ENCODE results near the gene PIGO. TPM values are rescaled to one million over a fixed set of nuclear protein-coding genes. Genes with fewer than 3 reads are reported as not detected.

PIGO gene
- total RNA-seq, 1 experiment from 2014 or later, result 33.4 TPM

DNA sequence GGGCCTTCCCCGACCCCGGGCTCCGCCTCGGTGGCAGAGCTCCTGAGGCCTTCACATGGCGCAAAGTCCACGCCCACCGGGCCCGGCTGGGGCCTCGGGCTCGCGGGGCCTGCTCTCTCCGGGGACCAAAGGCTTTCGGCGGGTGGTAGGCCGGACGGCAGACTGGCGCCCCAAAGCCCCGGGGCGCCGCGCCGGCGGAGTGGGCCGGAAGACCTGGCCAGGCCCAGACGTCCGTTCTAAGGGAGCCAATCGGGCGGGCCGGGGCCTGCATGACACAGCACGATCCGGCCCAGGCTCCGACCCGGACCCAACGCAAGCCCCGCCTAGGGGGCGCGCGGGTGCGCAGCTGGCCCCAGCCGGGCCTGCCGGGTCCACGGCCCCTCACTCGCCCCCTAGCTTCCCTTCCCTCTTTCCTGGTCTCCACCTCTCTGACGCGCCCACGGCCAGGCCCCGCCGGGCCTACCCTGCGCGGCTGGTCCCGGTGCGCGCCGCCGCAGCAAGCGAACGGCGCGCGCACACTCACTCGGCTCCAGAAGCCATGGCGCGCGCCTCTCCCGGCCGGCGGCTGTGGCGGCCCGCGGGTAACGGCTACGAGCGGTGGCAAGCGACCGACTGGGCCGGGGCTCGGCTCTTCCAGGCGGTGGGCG is 24.5 kb downstream of the PIGO start:
- peak; percentile 75 for DNase-seq (ENCODE audit: low spot score)

DNA sequence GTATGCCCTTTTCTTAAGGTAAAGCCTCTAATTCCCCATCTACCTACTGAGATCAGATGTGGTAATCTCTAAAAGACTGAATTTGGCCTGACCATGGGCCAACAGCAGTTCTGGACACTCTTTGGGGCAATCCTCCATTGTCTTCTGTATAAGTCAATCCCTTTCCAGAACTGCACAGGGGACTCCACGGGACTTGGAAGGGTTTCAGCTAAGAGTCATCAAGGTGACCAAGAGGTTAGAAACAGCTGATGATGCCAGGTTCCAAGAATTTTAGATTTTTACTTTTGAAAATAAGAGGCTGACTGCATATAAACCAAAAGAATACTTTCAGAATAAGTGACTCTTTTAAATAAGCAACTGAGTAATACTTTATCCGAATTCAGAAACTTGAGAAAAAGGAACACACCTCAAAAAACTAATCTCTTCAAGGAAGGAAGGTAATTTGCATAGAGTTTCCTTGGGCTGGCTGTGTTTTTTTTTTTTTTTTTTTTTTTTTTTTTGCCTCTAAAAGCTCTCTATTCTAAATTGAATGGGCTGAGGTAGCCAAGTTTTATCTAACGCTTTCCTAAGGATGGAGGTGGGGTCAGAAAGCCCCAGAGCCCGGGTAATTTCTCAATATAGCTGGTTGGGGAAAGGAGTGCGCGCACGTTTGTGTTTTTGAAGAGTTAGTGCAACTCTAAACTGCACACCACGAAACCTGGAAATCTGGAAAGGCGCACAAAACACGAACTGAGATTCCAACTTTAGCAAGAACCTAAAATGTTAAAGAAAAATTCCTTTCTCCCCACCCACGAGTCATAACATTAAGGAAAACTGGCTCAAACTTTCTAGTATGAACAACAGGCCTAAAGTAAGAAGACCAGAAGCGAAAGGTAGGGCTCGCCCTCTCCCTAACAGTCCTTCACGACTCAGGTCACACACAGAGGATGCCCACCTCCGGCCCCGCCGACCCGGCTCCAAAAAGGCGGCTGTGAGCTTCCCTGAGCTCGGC is 25.3 kb downstream of the PIGO start:
- peak; percentile 9 for DNase-seq (ENCODE audit: low spot score)

DNA sequence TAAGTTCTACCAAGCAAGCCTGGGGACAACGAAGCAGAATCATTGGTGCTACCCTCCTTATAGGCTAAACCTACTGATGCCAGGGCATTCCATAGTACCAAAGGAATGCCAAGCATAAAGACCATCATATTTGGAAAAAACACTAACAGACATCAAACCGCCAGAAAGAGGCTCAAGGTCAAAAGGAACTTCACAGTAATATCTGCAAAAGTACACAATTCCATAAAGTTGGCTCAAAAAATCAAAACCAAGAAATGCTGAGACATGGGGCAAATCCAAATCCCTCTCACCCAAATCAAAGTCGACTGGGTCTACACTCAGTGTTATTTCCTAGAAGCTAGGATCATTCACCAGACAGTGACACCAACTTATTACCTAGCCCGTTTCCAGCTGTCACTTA is 27.4 kb downstream of the PIGO start:
- DNase-seq (ENCODE audit: low spot score), result no peak

DNA sequence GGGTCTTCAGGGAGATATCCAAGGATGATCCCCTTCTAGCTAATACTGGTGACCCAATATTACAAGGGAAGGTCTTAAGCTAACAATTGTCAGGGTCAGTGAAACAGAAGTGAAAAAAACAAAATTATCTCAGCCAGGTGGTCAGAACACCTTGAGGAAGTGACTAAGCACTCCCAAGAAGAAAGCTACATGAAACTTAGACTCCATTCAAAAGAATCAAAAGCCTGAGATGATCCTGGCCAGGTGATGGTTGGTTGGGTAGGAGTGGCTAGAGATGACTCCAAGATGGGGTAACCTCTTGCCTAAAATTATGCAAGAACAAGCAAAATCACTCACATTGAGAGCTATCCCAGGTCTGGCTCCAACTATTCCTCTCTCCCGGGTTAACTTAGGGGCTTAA is 29.3 kb downstream of the PIGO start:
- DNase-seq (ENCODE audit: low spot score), result no peak

DNA sequence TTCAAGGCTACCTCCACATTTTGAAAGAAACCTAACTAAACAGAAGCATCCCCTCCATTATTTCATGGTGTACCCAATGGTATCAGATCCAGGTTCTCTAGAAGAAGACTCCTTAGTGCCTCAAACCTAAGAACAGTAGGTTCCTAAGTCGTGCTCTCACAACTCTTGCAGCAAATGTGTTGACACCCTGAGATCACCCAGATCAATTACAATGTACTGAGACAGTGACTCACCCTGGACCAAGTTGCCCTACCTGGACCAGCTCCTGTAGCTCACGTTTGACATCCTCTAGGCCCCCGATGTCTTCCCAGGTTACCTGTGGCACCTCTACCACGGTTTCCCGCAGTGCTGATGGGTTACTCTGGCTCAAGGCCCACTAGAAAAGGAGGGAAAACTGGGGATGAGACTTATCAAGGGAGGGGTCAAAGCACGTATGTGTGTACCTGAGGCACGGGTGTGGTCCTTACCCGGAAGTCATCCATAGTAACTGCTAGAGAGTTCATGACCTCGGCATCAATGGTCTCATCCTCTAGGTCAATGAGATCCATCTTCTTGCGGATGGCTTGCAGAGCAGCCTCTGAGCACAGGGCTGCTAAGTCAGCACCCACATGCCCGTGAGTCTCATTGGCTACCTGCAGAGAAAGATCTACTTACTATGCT is 35.7 kb downstream of the PIGO start:
- DNase-seq (ENCODE audit: low spot score), result no peak

DNA sequence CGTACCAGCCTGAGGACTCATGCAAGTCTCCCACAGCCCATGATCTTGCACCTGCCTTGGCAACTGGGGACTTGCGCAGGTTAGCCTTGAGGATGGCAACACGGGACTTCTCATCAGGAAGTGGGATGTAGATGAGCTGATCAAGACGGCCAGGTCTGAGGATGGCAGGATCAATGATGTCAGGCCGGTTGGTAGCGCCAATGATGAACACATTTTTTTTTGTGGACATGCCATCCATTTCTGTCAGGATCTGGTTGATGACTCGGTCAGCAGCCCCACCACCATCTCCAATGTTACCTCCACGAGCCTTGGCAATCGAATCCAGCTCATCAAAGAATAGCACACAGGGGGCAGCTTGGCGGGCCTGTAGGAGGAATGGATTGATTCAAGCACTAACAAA is 37.0 kb downstream of the PIGO start:
- DNase-seq (ENCODE audit: low spot score), result no peak

DNA sequence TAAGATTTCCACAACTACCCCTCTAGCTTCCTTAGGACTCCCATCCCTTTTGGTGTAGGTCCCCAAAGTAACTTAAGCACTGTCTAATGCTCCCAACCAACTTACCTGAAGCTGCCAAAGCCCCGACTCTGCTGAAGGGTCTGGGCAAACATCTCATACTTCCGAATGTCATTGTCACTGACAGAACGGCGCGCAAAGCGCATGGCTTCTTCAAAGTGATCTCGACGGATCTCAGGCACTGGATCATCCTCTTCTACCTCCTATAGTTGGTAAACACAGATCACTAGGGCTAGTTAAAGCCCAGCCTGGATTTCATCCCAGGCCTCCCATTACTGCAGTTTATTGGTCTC is 39.1 kb downstream of the PIGO start:
- DNase-seq (ENCODE audit: low spot score), result no peak

DNA sequence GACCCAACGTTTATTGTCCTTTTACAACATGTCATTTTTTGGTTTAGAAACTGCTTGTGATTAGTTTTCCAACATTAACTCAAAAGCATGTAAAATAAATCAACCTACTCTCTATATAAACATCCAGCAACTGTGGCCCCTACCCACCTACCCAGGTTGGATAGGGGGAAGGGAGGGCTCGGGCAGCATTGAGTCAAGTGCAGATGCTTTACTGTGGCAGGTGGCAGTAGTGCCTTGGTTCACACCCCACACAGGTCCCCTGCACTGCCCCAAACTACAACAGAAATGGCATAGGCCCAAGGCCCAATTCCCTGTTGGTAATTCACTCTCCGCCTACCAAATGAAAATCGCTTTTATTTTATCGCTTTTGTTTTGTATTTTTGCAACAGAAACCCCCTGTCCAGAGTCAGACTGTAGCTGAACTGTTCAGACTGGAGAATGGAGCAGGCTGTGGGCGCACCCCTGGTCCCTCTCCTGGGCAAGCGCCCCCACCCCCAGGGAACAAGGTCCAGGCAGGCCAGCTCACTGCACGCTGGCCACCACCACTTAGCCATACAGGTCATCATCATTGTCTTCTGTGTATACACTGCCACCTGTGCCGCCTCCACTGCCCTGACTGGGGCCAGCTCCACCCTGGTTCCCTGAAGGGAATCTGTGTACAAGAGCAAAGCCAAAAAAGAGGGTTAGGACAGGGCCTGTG is 39.7 kb downstream of the PIGO start:
- no peak for DNase-seq (ENCODE audit: low spot score)

DNA sequence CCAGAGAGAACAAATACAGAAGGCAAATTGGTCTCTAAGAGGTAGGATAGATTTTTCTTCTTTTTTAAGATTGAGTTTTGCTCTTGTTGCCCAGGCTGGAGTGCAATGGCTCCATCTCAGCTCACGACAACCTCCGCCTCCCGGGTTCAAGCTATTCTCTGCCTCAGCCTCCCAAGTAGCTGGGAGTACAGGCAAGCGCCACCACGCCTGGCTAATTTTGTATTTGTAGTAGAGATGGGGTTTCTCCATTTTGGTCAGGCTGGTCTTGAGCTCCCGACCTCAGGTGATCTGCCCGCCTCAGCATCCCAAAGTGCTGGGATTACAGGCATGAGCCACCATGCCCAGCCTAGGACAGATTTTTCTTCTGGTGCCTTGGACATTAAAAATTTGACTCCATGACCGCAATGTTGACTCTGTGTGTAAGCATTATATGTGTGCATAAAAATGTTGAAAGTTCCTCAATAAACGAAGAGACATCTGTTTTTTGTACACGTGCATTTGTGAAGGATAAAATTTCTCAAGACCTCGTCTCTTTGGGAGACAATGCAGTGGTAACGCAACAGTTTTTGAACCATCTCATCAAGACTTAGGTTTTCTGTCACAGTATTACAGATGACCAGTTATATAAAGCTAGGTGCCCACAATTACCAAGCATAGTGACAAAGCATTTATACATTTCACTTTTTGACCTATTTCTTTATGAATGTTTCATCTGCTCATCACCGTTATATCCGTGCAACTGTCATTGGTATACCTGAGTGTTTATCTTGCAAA is 41.3 kb downstream of the PIGO start:
- no peak for DNase-seq (ENCODE audit: low spot score)

DNA sequence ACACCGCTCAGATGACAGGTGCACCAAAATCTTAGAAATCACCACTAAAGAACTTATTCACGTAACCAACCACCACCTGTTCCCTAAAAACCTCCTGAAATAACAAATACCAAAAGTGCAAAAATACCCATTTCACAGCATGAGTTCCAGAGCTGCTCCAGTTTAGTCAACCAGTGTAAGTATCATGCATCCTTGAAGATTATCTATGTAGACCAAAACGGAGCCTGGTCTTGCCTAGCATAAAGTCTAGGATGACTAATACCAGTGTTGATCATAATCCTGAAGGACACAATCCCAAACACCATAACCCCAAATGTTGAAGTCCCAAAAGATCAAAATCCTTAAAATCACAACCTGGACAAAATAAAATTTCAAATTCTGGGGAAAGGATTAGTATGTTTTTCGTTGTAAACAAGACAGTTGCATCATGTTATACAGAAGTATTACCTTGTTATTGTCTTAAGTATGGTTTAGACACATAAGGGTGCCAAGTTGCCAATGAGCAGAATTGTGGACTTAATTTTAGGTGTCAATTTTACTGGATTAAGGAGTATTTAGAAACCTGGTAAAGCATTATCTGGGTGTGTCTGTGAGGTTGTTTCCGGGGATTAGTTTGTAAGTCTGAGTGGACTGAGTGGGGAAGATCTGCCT is 42.1 kb downstream of the PIGO start:
- DNase-seq (ENCODE audit: low spot score), result no peak

DNA sequence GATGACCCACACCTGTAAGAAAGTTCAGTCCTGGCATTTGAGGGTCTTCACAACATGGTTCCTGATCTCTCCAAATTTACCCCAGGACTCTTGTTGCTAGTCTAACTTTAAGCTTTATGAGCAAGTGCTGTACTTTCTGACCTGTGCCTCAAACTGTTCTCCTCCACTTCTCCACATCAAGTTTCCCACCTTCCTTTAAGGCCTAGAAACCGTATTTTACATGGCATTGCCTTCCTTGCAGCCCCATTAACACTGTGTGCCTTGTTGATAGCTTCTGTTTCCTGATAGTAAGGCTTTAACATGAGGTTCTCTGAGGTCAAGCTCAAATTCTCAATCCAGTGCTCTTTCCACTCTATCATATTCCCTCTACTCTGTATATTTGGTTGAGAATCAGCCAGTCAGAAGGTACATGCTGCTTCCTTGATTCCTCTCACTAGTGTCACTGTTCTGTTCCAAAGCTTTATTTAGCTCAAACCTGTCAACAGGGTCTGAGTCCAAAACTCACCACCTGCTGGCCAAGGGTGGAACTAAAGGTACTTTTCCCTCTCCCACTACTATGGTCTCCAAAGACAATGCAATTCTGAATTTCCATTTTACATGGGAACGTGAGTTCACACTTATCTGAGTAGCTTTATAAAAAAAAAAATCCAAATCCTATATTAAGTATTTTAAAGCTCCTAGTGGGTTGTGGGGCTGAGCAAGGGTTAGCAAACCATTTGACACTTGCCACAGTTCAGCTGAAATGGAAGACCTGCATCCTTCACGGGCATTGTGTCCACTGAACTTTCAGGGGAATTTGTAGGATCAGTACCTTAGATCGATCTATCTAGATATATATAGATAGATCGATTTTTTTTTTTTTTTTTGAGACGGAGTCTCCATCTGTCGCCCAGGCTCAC is 45.1 kb downstream of the PIGO start:
- DNase-seq (ENCODE audit: low spot score), result peak; percentile 78

DNA sequence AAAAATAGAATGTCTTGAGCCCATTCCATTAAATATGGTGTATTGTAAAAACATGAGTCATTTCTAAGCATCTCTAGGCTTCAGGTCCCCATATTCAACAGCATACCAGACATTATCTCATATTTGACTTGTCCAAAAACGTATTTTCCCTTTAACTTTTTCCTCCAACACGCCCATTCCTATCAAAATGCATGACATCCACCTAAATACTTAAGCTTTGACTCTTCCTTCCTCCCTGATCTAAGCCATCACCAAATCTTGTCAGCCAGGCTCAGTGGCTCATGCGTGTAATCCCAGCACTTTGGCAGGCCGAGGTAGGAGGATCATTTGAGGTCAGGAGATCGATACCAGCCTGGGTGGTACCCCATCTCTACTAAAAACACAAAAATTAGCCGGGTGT is 47.9 kb downstream of the PIGO start:
- no peak for DNase-seq (ENCODE audit: low spot score)

DNA sequence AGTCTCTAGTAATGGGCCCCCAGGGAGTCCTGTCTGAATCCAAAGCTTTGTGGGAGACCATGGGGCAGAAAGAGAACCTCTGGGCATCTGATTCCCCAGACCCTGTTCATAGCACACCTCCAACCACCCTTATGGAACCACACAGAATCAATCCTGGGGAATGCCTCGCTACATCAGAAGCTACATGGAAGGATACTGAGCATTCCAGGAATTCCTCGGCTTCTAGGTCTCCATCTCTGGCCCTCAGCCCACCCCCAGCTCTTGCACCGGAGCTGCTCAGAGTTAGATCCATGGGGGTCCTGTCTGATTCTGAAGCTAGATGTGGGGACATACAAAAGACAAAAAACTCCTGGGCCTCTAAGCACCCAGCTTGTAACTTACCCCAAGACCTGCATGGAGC is 52.3 kb downstream of the PIGO start:
- no peak for DNase-seq (ENCODE audit: low spot score)

DNA sequence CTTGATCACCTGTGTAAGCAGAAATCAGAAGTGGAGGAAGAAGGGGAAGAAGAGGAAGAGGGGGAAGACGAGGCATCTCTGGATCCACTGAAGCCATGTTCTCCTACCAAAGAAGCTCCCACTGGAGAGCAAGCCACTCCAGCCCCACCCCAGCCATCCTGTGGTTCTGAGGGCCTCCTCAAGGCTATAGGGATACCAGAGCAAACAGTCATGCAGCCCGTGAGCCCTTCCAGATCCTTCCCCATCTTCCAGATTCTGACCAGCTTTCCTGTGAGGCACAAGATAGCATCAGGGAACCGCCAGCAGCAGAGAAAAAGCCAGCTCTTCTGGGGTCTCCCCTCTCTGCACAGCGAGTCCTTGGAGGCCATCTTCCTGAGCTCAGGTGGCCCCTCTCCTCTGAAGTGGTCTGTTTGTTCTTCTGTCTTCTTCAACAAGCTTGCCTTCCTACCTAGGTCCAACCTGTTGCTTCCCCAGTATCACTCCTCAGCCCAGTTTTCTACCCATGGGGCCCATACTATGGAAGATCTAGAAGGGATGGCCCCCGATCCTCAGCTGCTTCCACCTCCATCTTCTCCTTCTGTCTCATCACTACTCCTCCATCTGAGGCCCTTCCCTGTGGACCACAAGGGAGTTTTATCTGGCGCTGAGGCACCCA is 53.4 kb downstream of the PIGO start:
- DNase-seq (ENCODE audit: low spot score), result no peak

DNA sequence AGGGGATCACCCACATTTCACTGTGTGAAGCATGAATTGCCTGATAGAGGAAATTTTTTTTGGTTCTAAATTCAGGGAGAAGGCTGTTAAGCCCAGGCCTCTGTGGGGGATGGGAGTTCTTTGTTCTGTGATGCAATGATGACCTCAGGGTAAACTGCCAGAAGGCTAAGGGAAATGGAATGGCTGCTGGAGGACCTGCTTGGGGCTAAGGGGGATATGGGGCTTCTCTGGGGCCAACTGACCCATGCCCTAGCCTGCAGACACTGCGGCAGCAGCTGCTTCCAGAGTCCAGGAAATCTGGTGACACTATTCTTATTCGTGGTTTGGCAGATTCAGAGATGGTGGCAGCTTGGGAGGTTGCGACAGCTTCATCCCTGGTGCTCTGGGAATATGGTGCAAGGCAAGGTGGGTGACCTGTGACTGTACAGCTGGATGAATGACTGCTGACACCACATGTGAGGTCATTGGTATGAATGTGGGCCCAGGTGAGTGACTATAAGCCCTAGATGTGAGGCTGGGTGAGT is 54.2 kb downstream of the PIGO start:
- DNase-seq (ENCODE audit: low spot score), result no peak
